HepG2 (cell line): ENCODE results near the gene A3GALT2. TPM values are rescaled to one million over a fixed set of nuclear protein-coding genes. Genes with fewer than 3 reads are reported as not detected.

ENCODE experiments used
- ATAC-seq: fragments of 200-7000 bp; cut with Tn5 transposase; 3 replicates; pipeline ENCODE4 v1.9.1; 2020; ENCODE audit warnings: mild to moderate bottlenecking, moderate library complexity
- BruUV-seq: library from RNA; stranded (reverse); fragments of 400-500 nt; replicated peaks from 2 replicates; lab custom pipeline; 2021; lab: Mats Ljungman, UMichigan
- CTCF ChIA-PET: fragments of 300-600 bp; formaldehyde crosslinking; extraction: SDS; loops from one replicate; lab custom pipeline; 2021; ENCODE audit warnings: low total read pairs, inconsistent platforms, low intra/inter-chr PET ratio; lab: Yijun Ruan, JAX
- POLR2A ChIA-PET: fragments of 350-600 bp; sonication (Branson Sonifier 250); formaldehyde crosslinking; loops from one replicate; lab custom pipeline; 2020; ENCODE audit warnings: antibody characterized with exemption, inconsistent platforms; lab: Yijun Ruan, JAX
- DNase-seq: peaks from one replicate; pipeline ENCODE4 v3.0.0-alpha.2; 2015; ENCODE audit warnings: low spot score
- FAIRE-seq: peaks from 3 replicates; lab custom pipeline; 2011; peaks lifted over from hg19 to GRCh38; lab: Jason Lieb, UNC
- H2AFZ ChIP-seq: one replicate; pipeline ENCODE4 v1.6.1; 2011; ENCODE audit warnings: low read length, inconsistent platforms
- H3K27ac ChIP-seq: fragments of 300-600 bp; 3 replicates; pipeline ENCODE4 v1.8.0; 2011; ENCODE audit warnings: mixed run types, mild to moderate bottlenecking, mixed read lengths, low read length, inconsistent platforms; ENCODE audit not compliant: insufficient read depth; ENCODE audit errors: extremely low read length
- H3K27me3 ChIP-seq, 2 experiments: fragments of 200-600 bp in 1 of 2; 2 replicates in 1 of 2; 3 replicates in 1 of 2; pipeline versions ENCODE4 v1.6.0 to v1.8.0; 2011; ENCODE audit warnings: low read length in 2 of 2, mild to moderate bottlenecking in 2 of 2, moderate library complexity in 2 of 2, inconsistent platforms in 1 of 2; ENCODE audit not compliant: insufficient read depth in 2 of 2, control insufficient read depth in 1 of 2
- H3K36me3 ChIP-seq, 2 experiments: fragments of 200-600 bp in 1 of 2; replicated peaks in 1 of 2; 2 replicates in 1 of 2; 3 replicates in 1 of 2; pipeline versions ENCODE4 v1.5.1 to v1.8.0; 2011; ENCODE audit warnings: low read length in 2 of 2, inconsistent platforms in 1 of 2; ENCODE audit not compliant: insufficient read depth in 2 of 2, control insufficient read depth in 1 of 2
- H3K4me1 ChIP-seq: 2 replicates; pipeline ENCODE4 v1.5.1; 2012; ENCODE audit warnings: low read length, inconsistent platforms; ENCODE audit not compliant: insufficient read depth
- H3K4me2 ChIP-seq: 2 replicates; pipeline ENCODE4 v1.6.0; 2011; ENCODE audit warnings: low read depth, low read length, inconsistent platforms
- H3K4me3 ChIP-seq, 3 experiments: fragments of 200-600 bp in 1 of 3; sonication (generic), shearing (Covaris generic) in 1 of 3; replicated peaks in 1 of 3; 2 replicates each; pipeline ENCODE4 v1.5.1; 2011 to 2016; ENCODE audit warnings: low read length in 3 of 3, inconsistent platforms in 2 of 3, low read depth in 2 of 3, mild to moderate bottlenecking in 2 of 3, control low read depth in 1 of 3, mixed read lengths in 1 of 3; ENCODE audit not compliant: insufficient read depth in 1 of 3
- H3K79me2 ChIP-seq: one replicate; pipeline ENCODE4 v1.6.1; 2011; ENCODE audit warnings: low read length, inconsistent platforms; ENCODE audit not compliant: insufficient read depth
- H3K9ac ChIP-seq: 2 replicates; pipeline ENCODE4 v1.6.0; 2011; ENCODE audit warnings: mild to moderate bottlenecking, low read depth, low read length, inconsistent platforms; ENCODE audit not compliant: insufficient read depth
- H3K9me3 ChIP-seq: 2 replicates; pipeline ENCODE4 v1.5.1; 2012; ENCODE audit warnings: mild to moderate bottlenecking, low read length
- H4K20me1 ChIP-seq: 2 replicates; pipeline ENCODE4 v1.6.0; 2011; ENCODE audit warnings: inconsistent platforms, mild to moderate bottlenecking, low read length, moderate library complexity; ENCODE audit not compliant: insufficient read depth
- ATF7 ChIP-seq, 2 experiments: fragments of 450-650 bp in 1 of 2; sonication (generic) in 1 of 2; formaldehyde crosslinking in 1 of 2; IDR thresholded peaks; 2 replicates each; pipeline versions ENCODE4 v1.4.0 to v1.6.1; 2016 to 2020; ENCODE audit warnings: antibody characterized with exemption in 1 of 2, mild to moderate bottlenecking in 1 of 2, missing genetic modification reagents in 1 of 2
- YY1 ChIP-seq: IDR thresholded peaks from 2 replicates; pipeline ENCODE4 v1.6.1; 2011; ENCODE audit warnings: low read length, low read depth, moderate library complexity, mild to moderate bottlenecking; ENCODE audit not compliant: insufficient read depth, insufficient replicate concordance
- ZNF546 ChIP-seq: sonication (generic); formaldehyde crosslinking; conservative IDR thresholded peaks from 2 replicates; pipeline ENCODE4 v1.8.1; 2023; ENCODE audit warnings: mild to moderate bottlenecking, missing genetic modification reagents
- ZNF709 ChIP-seq: sonication (generic); formaldehyde crosslinking; IDR thresholded peaks from 2 replicates; pipeline ENCODE4 v1.5.0; 2020; ENCODE audit warnings: mild to moderate bottlenecking, missing genetic modification reagents
- WGBS: methylation state at CpG from one replicate; pipeline ENCODE4 v1.1.6; 2017; ENCODE audit warnings: low lambda C conversion rate; 5-methylcytosine and 5-hydroxymethylcytosine counted together
- in situ Hi-C: cut with HindIII; loops from 2 replicates; pipeline ENCODE4 v1.10.0; 2017; ENCODE audit warnings: low pct_unique_long_range_greater_than_20kb; ENCODE audit not compliant: extremely low pct_ligation_motif_present
- intact Hi-C: fragments of 100-400 bp; cut with micrococcal nuclease; formaldehyde crosslinking; loops from one replicate; pipeline ENCODE4 v1.10.0; 2022; ENCODE audit not compliant: unreplicated experiment
- polyA plus RNA-seq, 8 experiments: library from polyadenylated mRNA; depleted of rRNA in 3 of 8; stranded (reverse) in 7 of 8; unstranded in 1 of 8; fragments of >200 nt; fragmentation: Illumina TruSeq in 4 of 8; extraction: Trizol in 4 of 8; gene quantifications; 2 replicates each; pipeline versions ENCODE4 v1.2.1 to v1.2.3, GENCODE V29; 2011 to 2016; ENCODE audit warnings: low read depth in 4 of 8, missing spikeins in 1 of 8, mixed read lengths in 1 of 8; ENCODE audit not compliant: insufficient read depth in 1 of 8
- total RNA-seq, 5 experiments: library from RNA; depleted of rRNA; stranded (reverse); fragments of >200 nt; fragmentation: Illumina TruSeq; extraction: Trizol; gene quantifications; 2 replicates each; pipeline ENCODE4 v1.2.3, GENCODE V29; 2016; ENCODE audit warnings: low read depth in 1 of 5
- TF ChIP-seq, protein P1 (sequence below): IDR thresholded peaks from 2 replicates; pipeline ENCODE4 v1.6.1; 2012; ENCODE audit warnings: low read length, improper control_type of control experiment
- TF ChIP-seq, protein P2 (sequence below): sonication (generic); formaldehyde crosslinking; IDR thresholded peaks from 2 replicates; pipeline ENCODE4 v1.8.1; 2022; ENCODE audit warnings: low read depth, mild to moderate bottlenecking, missing genetic modification reagents

The A3GALT2 gene
- total and polyA plus RNA-seq, 2 of the 13 experiments (the other 11 are each of a cell fraction or from before 2014, with no cell fraction given) = not detected

DNA sequence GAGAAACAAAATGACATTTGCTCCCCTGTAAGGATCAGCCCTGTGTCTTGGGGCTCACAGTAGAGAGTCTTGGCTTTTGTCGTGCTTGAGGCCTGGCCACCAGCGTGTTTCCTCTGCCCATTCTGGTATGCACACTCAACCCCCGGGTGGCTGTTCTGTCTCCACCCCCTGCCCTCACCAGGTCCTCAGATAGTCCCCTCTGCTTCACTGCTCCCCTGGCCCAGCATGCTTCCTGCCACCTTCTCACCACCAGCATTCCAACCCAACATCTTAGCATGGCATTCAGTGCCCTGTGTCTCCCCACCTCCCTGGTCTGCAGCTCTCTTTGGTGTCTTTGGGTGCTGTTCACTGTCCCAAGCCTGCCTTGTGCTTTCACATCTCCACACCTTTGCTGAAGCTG is 48.4 kb downstream of the A3GALT2 start (continued):
- no peak for TF ChIP-seq ZNF709 (CRISPR knock-in tag)
- no peak for TF ChIP-seq ATF7 (IDR thresholded peaks at IDR 0.05)
- TF ChIP-seq ATF7 (CRISPR knock-in tag; IDR thresholded peaks at IDR 0.05) = no peak

DNA sequence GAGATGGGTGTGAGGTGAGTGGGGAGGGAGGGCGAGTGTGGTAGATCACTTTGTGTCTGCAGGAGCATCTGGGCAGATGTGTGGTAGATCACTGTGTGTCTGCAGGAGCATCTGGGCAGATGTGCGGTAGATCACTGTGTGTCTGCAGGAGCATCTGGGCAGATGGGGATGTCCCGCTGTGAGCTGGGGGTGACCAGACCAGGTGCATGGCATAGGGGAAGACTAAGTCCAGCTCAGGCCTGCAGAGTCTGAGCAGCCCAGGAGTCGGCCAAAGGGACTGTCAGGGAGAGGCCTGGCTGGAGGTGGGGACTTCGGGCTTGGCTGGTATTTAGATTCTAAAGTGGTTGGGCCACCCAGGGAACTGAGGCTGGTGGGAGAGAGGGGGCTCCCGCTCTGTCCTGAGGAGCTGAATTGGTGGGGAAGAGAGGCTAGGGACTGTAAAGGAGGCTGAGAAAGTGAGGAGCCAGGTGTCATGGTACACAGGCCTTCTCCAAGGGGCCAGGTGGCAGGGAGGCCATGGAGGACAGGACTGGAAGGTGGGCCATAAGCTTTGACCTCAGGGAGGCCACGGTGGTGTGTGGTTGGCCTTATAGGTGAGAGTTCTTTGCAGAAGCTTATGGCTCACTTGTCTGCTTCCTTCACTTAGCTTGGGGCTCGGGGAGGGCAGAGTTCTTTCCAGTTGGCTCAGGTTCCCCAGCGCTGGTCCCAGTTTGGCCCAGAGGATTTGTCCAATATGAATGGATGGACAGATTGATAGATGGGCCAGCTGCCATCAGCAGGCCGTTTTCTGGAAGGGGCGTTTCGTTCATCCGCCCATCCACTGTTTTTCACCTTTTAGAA is 49.0 kb downstream of the A3GALT2 start:
- DNase-seq = no peak
- H3K79me2 ChIP-seq = peaks cover 2% of the 10 kb centered on the region
- CTCF ChIA-PET = no interaction called here
- H3K9ac ChIP-seq = no peak overlapping the region
- no peak overlapping the region for H3K4me2 ChIP-seq
- intact Hi-C loops = no loop called here
- no peaks in the 10 kb centered on the region for H3K9me3 ChIP-seq
- no peak overlapping the region for H2AFZ ChIP-seq
- no peak overlapping the region for H3K4me3 ChIP-seq
- in situ Hi-C loops = no loop called here
- no peak overlapping the region for H3K27ac ChIP-seq
- peaks cover 27% of the 10 kb centered on the region for H3K4me1 ChIP-seq
- POLR2A ChIA-PET = interaction anchor here (1.1 to 1.4 kb wide), 2 partner anchors 13 to 16 kb away, joined by 3 read pairs; no protein-coding TSS in a partner anchor
- ATAC-seq = no peak; the same call in 2 of the 3 replicates
- H3K27me3 ChIP-seq = no peaks in the 10 kb centered on the region
- peaks cover 2 to 13% of the 10 kb centered on the region in 2 experiments; a peak in 4 of 5 replicates for H3K36me3 ChIP-seq
- WGBS = 95% methylated on average over 13 of the region's 13 CpGs
- no peaks in the 10 kb centered on the region for H4K20me1 ChIP-seq
- no TSS peak for BruUV-seq
- FAIRE-seq = no peak
- TF ChIP-seq, protein P1, sequence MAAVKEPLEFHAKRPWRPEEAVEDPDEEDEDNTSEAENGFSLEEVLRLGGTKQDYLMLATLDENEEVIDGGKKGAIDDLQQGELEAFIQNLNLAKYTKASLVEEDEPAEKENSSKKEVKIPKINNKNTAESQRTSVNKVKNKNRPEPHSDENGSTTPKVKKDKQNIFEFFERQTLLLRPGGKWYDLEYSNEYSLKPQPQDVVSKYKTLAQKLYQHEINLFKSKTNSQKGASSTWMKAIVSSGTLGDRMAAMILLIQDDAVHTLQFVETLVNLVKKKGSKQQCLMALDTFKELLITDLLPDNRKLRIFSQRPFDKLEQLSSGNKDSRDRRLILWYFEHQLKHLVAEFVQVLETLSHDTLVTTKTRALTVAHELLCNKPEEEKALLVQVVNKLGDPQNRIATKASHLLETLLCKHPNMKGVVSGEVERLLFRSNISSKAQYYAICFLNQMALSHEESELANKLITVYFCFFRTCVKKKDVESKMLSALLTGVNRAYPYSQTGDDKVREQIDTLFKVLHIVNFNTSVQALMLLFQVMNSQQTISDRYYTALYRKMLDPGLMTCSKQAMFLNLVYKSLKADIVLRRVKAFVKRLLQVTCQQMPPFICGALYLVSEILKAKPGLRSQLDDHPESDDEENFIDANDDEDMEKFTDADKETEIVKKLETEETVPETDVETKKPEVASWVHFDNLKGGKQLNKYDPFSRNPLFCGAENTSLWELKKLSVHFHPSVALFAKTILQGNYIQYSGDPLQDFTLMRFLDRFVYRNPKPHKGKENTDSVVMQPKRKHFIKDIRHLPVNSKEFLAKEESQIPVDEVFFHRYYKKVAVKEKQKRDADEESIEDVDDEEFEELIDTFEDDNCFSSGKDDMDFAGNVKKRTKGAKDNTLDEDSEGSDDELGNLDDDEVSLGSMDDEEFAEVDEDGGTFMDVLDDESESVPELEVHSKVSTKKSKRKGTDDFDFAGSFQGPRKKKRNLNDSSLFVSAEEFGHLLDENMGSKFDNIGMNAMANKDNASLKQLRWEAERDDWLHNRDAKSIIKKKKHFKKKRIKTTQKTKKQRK = no peak
- TF ChIP-seq, protein P2, sequence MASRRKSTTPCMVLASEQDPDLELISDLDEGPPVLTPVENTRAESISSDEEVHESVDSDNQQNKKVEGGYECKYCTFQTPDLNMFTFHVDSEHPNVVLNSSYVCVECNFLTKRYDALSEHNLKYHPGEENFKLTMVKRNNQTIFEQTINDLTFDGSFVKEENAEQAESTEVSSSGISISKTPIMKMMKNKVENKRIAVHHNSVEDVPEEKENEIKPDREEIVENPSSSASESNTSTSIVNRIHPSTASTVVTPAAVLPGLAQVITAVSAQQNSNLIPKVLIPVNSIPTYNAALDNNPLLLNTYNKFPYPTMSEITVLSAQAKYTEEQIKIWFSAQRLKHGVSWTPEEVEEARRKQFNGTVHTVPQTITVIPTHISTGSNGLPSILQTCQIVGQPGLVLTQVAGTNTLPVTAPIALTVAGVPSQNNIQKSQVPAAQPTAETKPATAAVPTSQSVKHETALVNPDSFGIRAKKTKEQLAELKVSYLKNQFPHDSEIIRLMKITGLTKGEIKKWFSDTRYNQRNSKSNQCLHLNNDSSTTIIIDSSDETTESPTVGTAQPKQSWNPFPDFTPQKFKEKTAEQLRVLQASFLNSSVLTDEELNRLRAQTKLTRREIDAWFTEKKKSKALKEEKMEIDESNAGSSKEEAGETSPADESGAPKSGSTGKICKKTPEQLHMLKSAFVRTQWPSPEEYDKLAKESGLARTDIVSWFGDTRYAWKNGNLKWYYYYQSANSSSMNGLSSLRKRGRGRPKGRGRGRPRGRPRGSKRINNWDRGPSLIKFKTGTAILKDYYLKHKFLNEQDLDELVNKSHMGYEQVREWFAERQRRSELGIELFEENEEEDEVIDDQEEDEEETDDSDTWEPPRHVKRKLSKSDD (CRISPR knock-in tag) = no peak
- TF ChIP-seq ZNF546 (CRISPR knock-in tag) = no peak
- TF ChIP-seq YY1 = no peak
